Measurements from ENCODE around the gene TM9SF4.

TM9SF4 gene

GRCh38 chr20:32204205-32205109 is 94.9 kb downstream of the TM9SF4 start:
- H3K4me1 ChIP-seq (ENCODE audit: control insufficient read depth, insufficient read depth, low read length) = peaks cover 6% of the 10 kb centered on the region
- TF ChIP-seq ZNF366 (tag by site-specific recombination; conservative IDR thresholded peaks at IDR 0.05) (0 out of 2 replicates have a peak, but pooled peaks have one; percentile 29), BCL6B (tag by site-specific recombination; IDR thresholded peaks at IDR 0.05) (no peak), IKZF3 (tag by site-specific recombination; IDR thresholded peaks at IDR 0.05) (no peak), OSR2 (tag by site-specific recombination; IDR thresholded peaks at IDR 0.05) (peak; percentile 40), EGR2 (tag by site-specific recombination; IDR thresholded peaks at IDR 0.05; ENCODE audit: low read depth) (peak; percentile 43; the same call in 1 of the 2 replicates), ZNF645 (tag by site-specific recombination; IDR thresholded peaks at IDR 0.05) (no peak), ZSCAN23 (tag by site-specific recombination; IDR thresholded peaks at IDR 0.05) (no peak), ATF2 (tag by site-specific recombination; IDR thresholded peaks at IDR 0.05; ENCODE audit: low read depth) (no peak), ZFHX2 (tag by site-specific recombination; conservative IDR thresholded peaks at IDR 0.05) (peak; percentile 69)
- TF ChIP-seq, protein P1, sequence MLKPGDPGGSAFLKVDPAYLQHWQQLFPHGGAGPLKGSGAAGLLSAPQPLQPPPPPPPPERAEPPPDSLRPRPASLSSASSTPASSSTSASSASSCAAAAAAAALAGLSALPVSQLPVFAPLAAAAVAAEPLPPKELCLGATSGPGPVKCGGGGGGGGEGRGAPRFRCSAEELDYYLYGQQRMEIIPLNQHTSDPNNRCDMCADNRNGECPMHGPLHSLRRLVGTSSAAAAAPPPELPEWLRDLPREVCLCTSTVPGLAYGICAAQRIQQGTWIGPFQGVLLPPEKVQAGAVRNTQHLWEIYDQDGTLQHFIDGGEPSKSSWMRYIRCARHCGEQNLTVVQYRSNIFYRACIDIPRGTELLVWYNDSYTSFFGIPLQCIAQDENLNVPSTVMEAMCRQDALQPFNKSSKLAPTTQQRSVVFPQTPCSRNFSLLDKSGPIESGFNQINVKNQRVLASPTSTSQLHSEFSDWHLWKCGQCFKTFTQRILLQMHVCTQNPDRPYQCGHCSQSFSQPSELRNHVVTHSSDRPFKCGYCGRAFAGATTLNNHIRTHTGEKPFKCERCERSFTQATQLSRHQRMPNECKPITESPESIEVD (tag by site-specific recombination; IDR thresholded peaks at IDR 0.05) = no peak
- H3K27ac ChIP-seq (ENCODE audit: extremely low read depth, low read depth, low read length) = no peak overlapping the region
- peaks cover 21 to 68% of the 10 kb centered on the region in 2 experiments; a peak in 2 of 3 replicates for H3K36me3 ChIP-seq (ENCODE audit: control insufficient read depth in 2 of 2, insufficient read depth in 1 of 2, low read length in 2 of 2)
- ChIA-PET CTCF (no interaction called here), POLR2A (no interaction called here)
- H3K9me3 ChIP-seq (ENCODE audit: control insufficient read depth, insufficient read depth, low read depth, low read length) = no peaks in the 10 kb centered on the region
- no peak overlapping the region for H3K4me3 ChIP-seq (ENCODE audit: low read depth, low read length)

- no peak overlapping the region for H3K4me3 ChIP-seq (ENCODE audit: low read depth, low read length)
- peaks cover 13 to 68% of the 10 kb centered on the region in 2 experiments; a peak in 2 of 3 replicates for H3K36me3 ChIP-seq (ENCODE audit: control insufficient read depth in 2 of 2, insufficient read depth in 1 of 2, low read length in 2 of 2)
- ChIA-PET POLR2A (no interaction called here), CTCF (no interaction called here)
- peaks cover 6% of the 10 kb centered on the region for H3K4me1 ChIP-seq (ENCODE audit: control insufficient read depth, insufficient read depth, low read length)
- H3K27ac ChIP-seq (ENCODE audit: extremely low read depth, low read depth, low read length) = no peak overlapping the region
- H3K9me3 ChIP-seq (ENCODE audit: control insufficient read depth, insufficient read depth, low read depth, low read length) = no peaks in the 10 kb centered on the region
- TF ChIP-seq ZFP69B (tag by site-specific recombination; IDR thresholded peaks at IDR 0.05) (no peak), ZBTB48 (tag by site-specific recombination; IDR thresholded peaks at IDR 0.05) (peak; percentile 23; the same call in 1 of the 2 replicates), ZSCAN23 (tag by site-specific recombination; IDR thresholded peaks at IDR 0.05) (no peak), ZNF664 (tag by site-specific recombination; IDR thresholded peaks at IDR 0.05) (no peak), ZNF555 (tag by site-specific recombination; conservative IDR thresholded peaks at IDR 0.05) (no peak), ZBTB7A (tag by site-specific recombination; IDR thresholded peaks at IDR 0.05; ENCODE audit: low read depth) (no peak), WT1 (tag by site-specific recombination; IDR thresholded peaks at IDR 0.05) (no peak), ZNF704 (tag by site-specific recombination; IDR thresholded peaks at IDR 0.05) (no peak), ZNF133 (tag by site-specific recombination; IDR thresholded peaks at IDR 0.05) (no peak), BCL11B (tag by site-specific recombination; IDR thresholded peaks at IDR 0.05; ENCODE audit: low read depth) (no peak), ZNF302 (tag by site-specific recombination; IDR thresholded peaks at IDR 0.05; ENCODE audit: low read depth) (no peak), ZNF623 (tag by site-specific recombination; IDR thresholded peaks at IDR 0.05) (no peak), ATF2 (tag by site-specific recombination; IDR thresholded peaks at IDR 0.05; ENCODE audit: low read depth) (peak; percentile 84), ZNF202 (tag by site-specific recombination; IDR thresholded peaks at IDR 0.05; ENCODE audit: borderline replicate concordance) (no peak), ZNF121 (tag by site-specific recombination; IDR thresholded peaks at IDR 0.05) (no peak)
- TF ChIP-seq, protein P2, sequence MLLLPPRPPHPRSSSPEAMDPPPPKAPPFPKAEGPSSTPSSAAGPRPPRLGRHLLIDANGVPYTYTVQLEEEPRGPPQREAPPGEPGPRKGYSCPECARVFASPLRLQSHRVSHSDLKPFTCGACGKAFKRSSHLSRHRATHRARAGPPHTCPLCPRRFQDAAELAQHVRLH (tag by site-specific recombination; IDR thresholded peaks at IDR 0.05) = no peak
Observed at GRCh38 chr20:32205110-32205842, 95.8 kb downstream of the TM9SF4 start.
